Measurements from ENCODE around the gene DIAPH2. TPM values are rescaled to one million over a fixed set of nuclear protein-coding genes. Genes with fewer than 3 reads are reported as not detected.

DIAPH2 gene
- total RNA-seq, 2 donors from 2014 or later: 21.5 to 51.8 TPM

DNA sequence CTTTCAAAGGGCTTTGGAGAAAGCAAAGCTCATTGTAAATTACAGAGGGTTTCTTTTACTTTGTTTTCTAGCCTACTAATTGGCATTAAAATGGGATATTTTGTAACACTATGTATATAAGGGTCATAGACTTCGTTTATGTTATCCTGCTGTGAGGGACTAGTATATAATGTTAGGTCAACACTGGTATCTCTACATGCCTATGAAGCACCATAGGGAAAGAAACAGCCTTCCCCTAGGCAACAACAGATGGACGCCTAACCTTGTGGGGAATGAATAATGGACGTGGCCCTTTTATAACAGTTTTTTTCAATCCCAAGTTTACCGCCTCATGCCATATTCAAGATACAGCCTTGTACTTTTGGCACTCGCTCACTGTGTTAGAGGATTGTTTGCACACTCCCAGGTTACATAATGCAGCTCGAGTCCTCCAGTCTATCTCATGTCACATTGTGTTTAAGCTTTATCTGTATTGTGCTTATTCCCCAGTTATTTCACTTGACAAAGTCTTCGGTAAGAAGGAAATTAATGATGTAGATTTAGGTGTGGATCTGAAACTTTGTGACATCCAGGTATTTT lies 910.1 kb downstream of the DIAPH2 start:
- no peaks in the 10 kb centered on the region for H3K9me3 ChIP-seq (ENCODE audit: control insufficient read depth, low read length)

DNA sequence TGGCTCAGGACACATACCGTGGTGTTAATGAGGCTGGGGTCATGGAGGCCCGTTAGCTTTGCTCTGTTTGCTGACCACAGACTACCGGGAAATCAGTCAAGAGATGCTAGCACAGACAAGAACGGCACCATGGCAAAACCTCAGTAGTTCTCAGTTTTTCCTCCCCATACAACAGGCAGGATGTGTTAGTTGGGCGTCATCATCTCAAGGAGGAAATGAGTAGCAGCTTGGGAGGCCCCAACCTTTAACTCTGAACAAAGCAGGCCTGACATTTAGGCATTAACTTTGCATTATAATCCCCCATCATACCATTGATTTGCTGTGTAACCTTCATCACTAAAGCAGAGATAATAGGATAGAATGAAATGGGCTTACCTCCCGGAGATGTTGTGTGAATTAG lies 913.3 kb downstream of the DIAPH2 start:
- Histone ChIP-seq H3K27me3 (ENCODE audit: control insufficient read depth, insufficient read depth, low read length, poor library complexity, severe bottlenecking) (no peaks in the 10 kb centered on the region), H3K4me3 (ENCODE audit: low read length) (no peak overlapping the region), H3K27ac (ENCODE audit: low read depth, low read length) (no peak overlapping the region), H3K9ac (ENCODE audit: extremely low read depth, low read length, poor library complexity, severe bottlenecking) (no peak overlapping the region), H3K9me3 (ENCODE audit: control insufficient read depth, low read length) (no peaks in the 10 kb centered on the region), H3K4me1 (ENCODE audit: control insufficient read depth, insufficient read depth, low read length) (no peaks in the 10 kb centered on the region), H3K36me3 (ENCODE audit: control insufficient read depth, insufficient read depth, low read length) (no peaks in the 10 kb centered on the region)
- no peaks in the 10 kb centered on the region for H3K27me3 Mint-ChIP-seq (ENCODE audit: insufficient read depth)
- WGBS, 2 experiments (ENCODE audit: insufficient coverage in 1 of 2, insufficient read length in 1 of 2): 24% methylated on average over 6 of the region's 6 CpGs; no CpG with 5 or more reads in 1 of the 2 experiments
- peak overlapping the region; percentile 81 for H3K27ac Mint-ChIP-seq
- H3K9me3 Mint-ChIP-seq: no peaks in the 10 kb centered on the region
- peaks cover 2% of the 10 kb centered on the region for H3K36me3 Mint-ChIP-seq (ENCODE audit: low read depth)
- DNase-seq: peak; percentile 73
- H3K4me3 Mint-ChIP-seq: no peak overlapping the region
- TF ChIP-seq, protein P1, sequence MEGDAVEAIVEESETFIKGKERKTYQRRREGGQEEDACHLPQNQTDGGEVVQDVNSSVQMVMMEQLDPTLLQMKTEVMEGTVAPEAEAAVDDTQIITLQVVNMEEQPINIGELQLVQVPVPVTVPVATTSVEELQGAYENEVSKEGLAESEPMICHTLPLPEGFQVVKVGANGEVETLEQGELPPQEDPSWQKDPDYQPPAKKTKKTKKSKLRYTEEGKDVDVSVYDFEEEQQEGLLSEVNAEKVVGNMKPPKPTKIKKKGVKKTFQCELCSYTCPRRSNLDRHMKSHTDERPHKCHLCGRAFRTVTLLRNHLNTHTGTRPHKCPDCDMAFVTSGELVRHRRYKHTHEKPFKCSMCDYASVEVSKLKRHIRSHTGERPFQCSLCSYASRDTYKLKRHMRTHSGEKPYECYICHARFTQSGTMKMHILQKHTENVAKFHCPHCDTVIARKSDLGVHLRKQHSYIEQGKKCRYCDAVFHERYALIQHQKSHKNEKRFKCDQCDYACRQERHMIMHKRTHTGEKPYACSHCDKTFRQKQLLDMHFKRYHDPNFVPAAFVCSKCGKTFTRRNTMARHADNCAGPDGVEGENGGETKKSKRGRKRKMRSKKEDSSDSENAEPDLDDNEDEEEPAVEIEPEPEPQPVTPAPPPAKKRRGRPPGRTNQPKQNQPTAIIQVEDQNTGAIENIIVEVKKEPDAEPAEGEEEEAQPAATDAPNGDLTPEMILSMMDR (conservative IDR thresholded peaks at IDR 0.05): no peak
- peaks cover 67% of the 10 kb centered on the region for H3K4me1 Mint-ChIP-seq

More for the DNA sequence above, 910.1 kb downstream of the DIAPH2 start:
- H3K36me3 ChIP-seq (ENCODE audit: control insufficient read depth, insufficient read depth, low read length): no peaks in the 10 kb centered on the region
- Mint-ChIP-seq H3K27ac (no peak overlapping the region), H3K4me1 (peaks cover 42% of the 10 kb centered on the region), H3K9me3 (no peaks in the 10 kb centered on the region), H3K4me3 (no peak overlapping the region), H3K36me3 (ENCODE audit: low read depth) (peaks cover 2% of the 10 kb centered on the region), H3K27me3 (ENCODE audit: insufficient read depth) (no peaks in the 10 kb centered on the region)
- no peak overlapping the region for H3K27ac ChIP-seq (ENCODE audit: low read depth, low read length)
- no peaks in the 10 kb centered on the region for H3K27me3 ChIP-seq (ENCODE audit: control insufficient read depth, insufficient read depth, low read length, poor library complexity, severe bottlenecking)
- no peaks in the 10 kb centered on the region for H3K4me1 ChIP-seq (ENCODE audit: control insufficient read depth, insufficient read depth, low read length)
- DNase-seq: no peak
- TF ChIP-seq, protein P1 (conservative IDR thresholded peaks at IDR 0.05): no peak
- H3K4me3 ChIP-seq (ENCODE audit: low read length): no peak overlapping the region
- 79% methylated on average over 7 of the region's 7 CpGs; no CpG with 5 or more reads in 1 of the 2 experiments for WGBS, 2 experiments (ENCODE audit: insufficient coverage in 1 of 2, insufficient read length in 1 of 2)
- no peak overlapping the region for H3K9ac ChIP-seq (ENCODE audit: extremely low read depth, low read length, poor library complexity, severe bottlenecking)

DNA sequence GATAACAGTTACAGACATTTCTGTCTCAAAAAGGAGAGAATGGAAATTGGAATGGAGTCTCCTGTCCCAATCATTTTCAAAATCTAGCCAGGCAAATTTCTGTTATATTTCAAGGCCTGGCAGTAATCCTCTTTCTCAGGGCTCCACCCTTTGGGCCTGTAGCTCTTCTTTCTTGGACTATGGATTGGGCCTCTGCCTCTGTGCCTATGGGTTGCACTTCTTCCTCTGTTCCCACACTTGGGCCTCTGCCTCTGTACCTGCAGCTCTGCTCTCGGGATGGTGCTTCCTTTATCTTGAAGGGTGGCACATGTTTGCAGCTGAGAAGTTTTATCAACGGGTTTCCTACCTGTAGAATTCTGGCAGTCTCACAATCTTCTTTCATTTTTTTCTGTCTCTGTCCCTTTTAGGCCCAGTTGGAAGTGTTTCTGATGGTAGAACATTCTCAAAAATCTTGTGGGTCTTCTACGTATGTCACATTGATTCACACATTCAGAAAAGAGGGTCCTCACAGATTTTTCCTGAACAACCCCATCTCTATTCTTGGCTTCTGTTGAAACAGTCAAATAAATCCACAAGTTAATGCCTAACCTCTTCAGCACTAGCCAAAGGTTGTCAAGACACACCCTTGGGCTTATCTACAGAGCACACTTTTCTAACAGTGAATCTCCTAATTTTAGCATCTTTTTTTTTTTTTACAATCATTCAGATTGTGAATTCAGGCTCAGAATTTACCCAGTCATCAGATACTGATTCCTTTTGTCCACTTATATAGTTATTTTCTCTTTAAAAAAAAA lies 918.0 kb downstream of the DIAPH2 start:
- peak overlapping the region; percentile 15 for H3K27ac Mint-ChIP-seq
- Histone ChIP-seq H3K4me3 (ENCODE audit: low read length) (no peak overlapping the region), H3K27ac (ENCODE audit: low read depth, low read length) (no peak overlapping the region), H3K27me3 (ENCODE audit: control insufficient read depth, insufficient read depth, low read length, poor library complexity, severe bottlenecking) (no peaks in the 10 kb centered on the region), H3K4me1 (ENCODE audit: control insufficient read depth, insufficient read depth, low read length) (no peaks in the 10 kb centered on the region), H3K9ac (ENCODE audit: extremely low read depth, low read length, poor library complexity, severe bottlenecking) (no peak overlapping the region), H3K9me3 (ENCODE audit: control insufficient read depth, low read length) (no peaks in the 10 kb centered on the region), H3K36me3 (ENCODE audit: control insufficient read depth, insufficient read depth, low read length) (no peaks in the 10 kb centered on the region)
- no peak overlapping the region for H3K4me3 Mint-ChIP-seq
- no peak for DNase-seq
- H3K9me3 Mint-ChIP-seq: no peaks in the 10 kb centered on the region
- no peaks in the 10 kb centered on the region for H3K27me3 Mint-ChIP-seq (ENCODE audit: insufficient read depth)
- WGBS, 2 experiments (ENCODE audit: insufficient coverage in 1 of 2, insufficient read length in 1 of 2): 92% methylated on average over 3 of the region's 3 CpGs; no CpG with 5 or more reads in 1 of the 2 experiments
- TF ChIP-seq, protein P1 (conservative IDR thresholded peaks at IDR 0.05): no peak
- peaks cover 47% of the 10 kb centered on the region for H3K4me1 Mint-ChIP-seq
- peaks cover 3% of the 10 kb centered on the region for H3K36me3 Mint-ChIP-seq (ENCODE audit: low read depth)
